Prostate gland (tissue), 2 donors: ENCODE results near the gene SEMA6D.

Source experiments
- CTCF ChIP-seq, 4 experiments: fragments of 200-600 bp in 2 of 4; fragments of 450-650 bp in 2 of 4; sonication (generic) in 2 of 4; IDR thresholded peaks; 1 replicate in 3 of 4; 2 replicates in 1 of 4; pipeline ENCODE4 v1.5.1; 2016 to 2019; ENCODE audit warnings: antibody characterized with exemption in 4 of 4, mild to moderate bottlenecking in 2 of 4, moderate library complexity in 2 of 4
- POLR2A ChIP-seq: fragments of 450-650 bp; IDR thresholded peaks from one replicate; pipeline ENCODE4 v1.6.1; 2016; ENCODE audit warnings: antibody characterized with exemption, mild to moderate bottlenecking

DNA sequence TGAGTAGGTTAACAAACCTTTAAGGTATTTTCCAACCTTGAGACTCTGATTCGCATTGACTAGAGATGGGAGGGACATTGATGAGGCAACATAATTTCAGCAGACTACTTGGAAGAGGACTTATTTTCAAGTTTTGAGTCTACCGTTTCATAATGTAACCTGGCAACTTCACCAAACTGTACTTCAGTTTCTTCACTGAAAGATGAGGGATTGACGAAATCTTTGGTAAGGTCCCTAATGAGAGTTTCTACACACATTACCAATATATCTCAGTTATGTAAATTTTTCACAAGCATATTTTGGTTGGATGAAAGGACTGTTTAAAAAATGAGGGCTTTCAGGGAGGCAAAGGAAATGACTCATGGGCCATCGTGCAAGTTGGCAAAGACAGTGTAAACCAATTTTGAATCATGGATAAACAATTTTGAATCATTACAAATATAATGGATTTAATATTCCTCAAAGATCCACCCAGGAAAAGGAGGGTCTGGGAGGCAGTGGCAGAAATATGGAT lies 28.7 kb upstream of the SEMA6D start:
- no peak for TF ChIP-seq POLR2A
- no peak for TF ChIP-seq CTCF (IDR thresholded peaks at IDR 0.05)
